Measurements from ENCODE around the gene ZBTB16. TPM values are rescaled to one million over a fixed set of nuclear protein-coding genes. Genes with fewer than 3 reads are reported as not detected.

ZBTB16 gene
- total and polyA plus RNA-seq, 12 donors, result 18.3 to 108 (median 54.6) TPM

DNA sequence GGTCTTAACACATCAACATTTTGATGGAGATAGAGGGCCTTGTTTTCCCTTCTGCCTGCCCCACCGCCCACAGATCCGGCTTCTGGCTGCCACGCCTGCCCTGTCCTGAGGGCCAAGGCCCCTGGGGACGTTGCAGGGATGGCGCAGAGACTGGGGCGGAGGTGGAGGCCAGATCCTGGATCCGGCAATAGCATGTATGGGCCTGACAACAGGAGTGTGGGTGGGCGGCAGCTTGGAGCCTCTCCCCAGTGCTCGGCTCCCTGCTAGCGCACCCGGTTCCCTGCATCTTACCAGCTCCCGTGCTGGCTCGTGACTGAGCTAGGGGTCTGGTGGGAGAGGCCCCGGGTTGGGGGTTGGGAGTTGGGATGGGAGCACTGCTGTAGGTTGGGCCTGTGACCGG is 95.6 kb downstream of the ZBTB16 start:
- no peak for TF ChIP-seq CTCF (IDR thresholded peaks at IDR 0.05)
- peaks cover 46 to 96% (median 85%) of the 10 kb centered on the region in 9 donors for H3K4me1 ChIP-seq
- H3K36me3 ChIP-seq, result peaks cover 0 to 21% (median 7%) of the 10 kb centered on the region in 9 donors
- no peak overlapping the region for H3K4me3 ChIP-seq
- H3K9me3 ChIP-seq, result no peaks in the 10 kb centered on the region
- intact Hi-C loops (cut with DNase I), result no loop called here
- no peaks in the 10 kb centered on the region for H3K27me3 ChIP-seq
- DNase-seq, result peak in 1 of 2 donors; percentile 45
- WGBS, 2 donors, result 79 to 86% methylated on average over 15 of the region's 15 CpGs
- peak in 1 of 8 donors; percentile 25 for ATAC-seq
- peak overlapping the region in 9 of 10 donors; percentile 10 to 99 (median 93) for H3K27ac ChIP-seq

DNA sequence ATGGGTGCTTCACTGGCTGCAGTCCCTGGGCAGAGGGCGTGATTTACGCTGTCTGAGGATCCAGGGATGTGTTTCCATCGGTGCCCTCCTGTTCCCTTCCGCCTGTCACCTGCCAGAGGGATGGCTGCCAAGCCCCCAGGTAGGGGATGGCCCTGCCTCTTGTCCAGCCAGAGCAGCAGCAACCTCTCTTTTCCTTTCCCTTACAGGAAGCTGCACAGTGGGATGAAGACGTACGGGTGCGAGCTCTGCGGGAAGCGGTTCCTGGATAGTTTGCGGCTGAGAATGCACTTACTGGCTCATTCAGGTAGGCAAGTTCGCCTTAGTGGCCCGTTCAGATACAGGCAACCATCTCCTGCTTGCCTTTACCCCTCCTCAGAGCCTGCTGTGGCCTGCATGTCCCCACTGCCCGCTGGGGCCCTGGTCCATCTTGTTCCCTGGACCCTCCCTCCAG is 96.6 kb downstream of the ZBTB16 start:
- H3K4me3 ChIP-seq, result no peak overlapping the region
- WGBS, 2 donors, result 86 to 93% methylated on average over 13 of the region's 13 CpGs
- ATAC-seq, result no peak
- no peaks in the 10 kb centered on the region for H3K27me3 ChIP-seq
- H3K27ac ChIP-seq, result peak overlapping the region in 7 of 10 donors; percentile 57 to 99 (median 97)
- no peak for TF ChIP-seq CTCF (IDR thresholded peaks at IDR 0.05)
- no peaks in the 10 kb centered on the region for H3K9me3 ChIP-seq
- H3K4me1 ChIP-seq, result peaks cover 55 to 96% (median 85%) of the 10 kb centered on the region in 9 donors
- intact Hi-C loops (cut with DNase I), result no loop called here
- peaks cover 0 to 21% (median 7%) of the 10 kb centered on the region in 9 donors for H3K36me3 ChIP-seq
- DNase-seq, result no peak

DNA sequence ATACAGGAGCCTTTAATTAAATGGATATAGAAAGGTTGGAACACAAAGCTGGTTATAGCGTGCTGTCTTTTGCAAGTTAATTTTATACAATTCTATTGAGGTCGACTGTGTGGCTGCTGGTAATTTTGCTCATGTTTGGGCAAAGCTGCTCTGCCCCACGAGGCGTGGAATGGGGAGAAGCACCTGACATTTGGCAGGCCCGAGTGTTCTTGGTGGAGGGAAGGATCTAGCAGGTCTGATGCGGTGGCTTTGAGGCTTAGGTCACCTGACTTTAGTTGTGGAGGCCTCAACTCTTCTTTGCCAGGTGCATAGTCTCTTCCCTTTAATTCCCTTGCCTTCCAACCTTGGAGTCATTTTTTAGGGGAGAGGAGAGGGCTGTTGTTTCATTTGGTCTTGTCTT is 97.3 kb downstream of the ZBTB16 start:
- no peak for TF ChIP-seq CTCF (IDR thresholded peaks at IDR 0.05)
- peaks cover 0 to 21% (median 7%) of the 10 kb centered on the region in 9 donors for H3K36me3 ChIP-seq
- WGBS, 2 donors, result 92% methylated on average over 6 of the region's 6 CpGs

GRCh38 chr11:114157476-114158050 is 98.1 kb downstream of the ZBTB16 start:
- no peak overlapping the region for H3K4me3 ChIP-seq
- DNase-seq, result no peak
- intact Hi-C loops (cut with DNase I), result no loop called here
- peak overlapping the region; percentile 87 to 100 (median 97) for H3K27ac ChIP-seq
- 70 to 77% methylated on average over 19 of the region's 19 CpGs for WGBS, 2 donors
- H3K4me1 ChIP-seq, result peaks cover 65 to 99% (median 93%) of the 10 kb centered on the region in 9 donors
- TF ChIP-seq CTCF (IDR thresholded peaks at IDR 0.05), result no peak
- no peaks in the 10 kb centered on the region for H3K9me3 ChIP-seq
- H3K36me3 ChIP-seq, result peaks cover 0 to 21% (median 7%) of the 10 kb centered on the region in 9 donors
- no peak for ATAC-seq
- no peaks in the 10 kb centered on the region for H3K27me3 ChIP-seq

More for the DNA sequence above, 97.3 kb downstream of the ZBTB16 start:
- intact Hi-C loops (cut with DNase I), result no loop called here
- Histone ChIP-seq H3K9me3 (no peaks in the 10 kb centered on the region), H3K4me3 (no peak overlapping the region), H3K27me3 (no peaks in the 10 kb centered on the region), H3K27ac (peak overlapping the region in 9 of 10 donors; percentile 6 to 99 (median 97)), H3K4me1 (peaks cover 58 to 97% (median 85%) of the 10 kb centered on the region in 9 donors)
- ATAC-seq, result no peak
- DNase-seq, result no peak

All from heart right ventricle (tissue), 16 donors.